Stimulated activated naive B cell treated with anti-CD40 and anti-IgM and Interleukin-4, amounts not matched to agents 10 μg/mL and 1 μg/mL and 100 μg/mL, for 72 hours (primary cell): ENCODE measurements around the gene KCNC1.

Experiments
- ATAC-seq, 2 donors: fragments of 150-1000 bp; cut with Tn5 transposase; replicated peaks; 2 replicates each; pipeline ENCODE4 v1.10.0; 2021; ENCODE audit warnings: moderate library complexity in 1 of 2
- DNase-seq: peaks from one replicate; pipeline ENCODE4 v3.0.0; 2021
- H3K27ac Mint-ChIP-seq: one replicate; pipeline ENCODE4 v1.8.0; 2022; ENCODE audit warnings: mild to moderate bottlenecking, mixed read lengths
- H3K27me3 Mint-ChIP-seq, 2 donors: one replicate each; pipeline ENCODE4 v1.8.0; 2022; ENCODE audit warnings: mixed read lengths in 2 of 2
- H3K36me3 Mint-ChIP-seq, 2 donors: one replicate each; pipeline ENCODE4 v1.8.0; 2022; ENCODE audit warnings: mixed read lengths in 2 of 2, mild to moderate bottlenecking in 1 of 2
- H3K4me1 Mint-ChIP-seq, 2 donors: one replicate each; pipeline ENCODE4 v1.8.0; 2022; ENCODE audit warnings: mixed read lengths in 2 of 2, mild to moderate bottlenecking in 1 of 2
- H3K4me3 Mint-ChIP-seq, 2 donors: one replicate each; pipeline ENCODE4 v1.8.0; 2022; ENCODE audit warnings: mild to moderate bottlenecking in 2 of 2, mixed read lengths in 2 of 2, moderate library complexity in 1 of 2
- H3K9me3 Mint-ChIP-seq, 2 donors: one replicate each; pipeline ENCODE4 v1.8.0; 2022; ENCODE audit warnings: mixed read lengths in 2 of 2, mild to moderate bottlenecking in 1 of 2

KCNC1 gene

DNA sequence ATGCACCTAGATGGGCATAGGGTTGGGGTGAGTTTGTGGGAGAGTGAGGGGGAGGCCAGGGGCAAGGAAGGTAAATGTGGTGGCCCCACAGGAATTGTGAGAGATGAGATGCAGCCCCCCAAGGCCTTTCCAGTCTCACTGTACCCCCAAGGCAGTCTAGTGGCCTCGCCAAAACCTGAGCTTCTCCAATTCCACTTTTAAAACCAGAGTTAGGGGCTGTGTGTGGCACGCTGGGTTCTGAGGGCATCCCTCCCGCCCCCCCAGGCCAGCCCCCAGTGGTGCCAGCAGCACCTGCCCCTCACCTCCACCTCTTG lies 40.4 kb downstream of the KCNC1 start:
- peaks cover 0 to 1% of the 10 kb centered on the region in 2 donors for H3K4me1 Mint-ChIP-seq
- H3K36me3 Mint-ChIP-seq: no peaks in the 10 kb centered on the region
- H3K9me3 Mint-ChIP-seq: no peaks in the 10 kb centered on the region
- DNase-seq: no peak
- H3K27ac Mint-ChIP-seq: no peak overlapping the region
- no peaks in the 10 kb centered on the region for H3K27me3 Mint-ChIP-seq
- no peak for ATAC-seq
- no peak overlapping the region for H3K4me3 Mint-ChIP-seq

GRCh38 chr11:17775507-17776211 lies 41.1 kb downstream of the KCNC1 start:
- no peak overlapping the region for H3K27ac Mint-ChIP-seq
- peaks cover 0 to 1% of the 10 kb centered on the region in 2 donors for H3K4me1 Mint-ChIP-seq
- no peak for ATAC-seq
- H3K4me3 Mint-ChIP-seq: no peak overlapping the region
- H3K36me3 Mint-ChIP-seq: no peaks in the 10 kb centered on the region
- H3K27me3 Mint-ChIP-seq: no peaks in the 10 kb centered on the region
- DNase-seq: no peak
- H3K9me3 Mint-ChIP-seq: no peaks in the 10 kb centered on the region

- DNase-seq: no peak
- no peak for ATAC-seq
- no peaks in the 10 kb centered on the region for H3K27me3 Mint-ChIP-seq
- H3K4me3 Mint-ChIP-seq: no peak overlapping the region
- H3K4me1 Mint-ChIP-seq: peaks cover 0 to 1% of the 10 kb centered on the region in 2 donors
- H3K36me3 Mint-ChIP-seq: no peaks in the 10 kb centered on the region
- no peaks in the 10 kb centered on the region for H3K9me3 Mint-ChIP-seq
- H3K27ac Mint-ChIP-seq: no peak overlapping the region
Observed at GRCh38 chr11:17776212-17776875, 41.8 kb downstream of the KCNC1 start.

GRCh38 chr11:17777086-17777737 lies 42.6 kb downstream of the KCNC1 start:
- no peaks in the 10 kb centered on the region for H3K9me3 Mint-ChIP-seq
- H3K27ac Mint-ChIP-seq: no peak overlapping the region
- H3K27me3 Mint-ChIP-seq: no peaks in the 10 kb centered on the region
- ATAC-seq (no peak), DNase-seq (no peak)
- no peak overlapping the region for H3K4me3 Mint-ChIP-seq
- no peaks in the 10 kb centered on the region for H3K36me3 Mint-ChIP-seq
- peaks cover 0 to 1% of the 10 kb centered on the region in 2 donors for H3K4me1 Mint-ChIP-seq

- Mint-ChIP-seq H3K27ac (no peak overlapping the region), H3K4me3 (no peak overlapping the region), H3K9me3 (no peaks in the 10 kb centered on the region), H3K27me3 (no peaks in the 10 kb centered on the region), H3K4me1 (peaks cover 0 to 1% of the 10 kb centered on the region in 2 donors), H3K36me3 (no peaks in the 10 kb centered on the region)
- ATAC-seq: no peak
- no peak for DNase-seq
Observed at GRCh38 chr11:17777738-17778091, 43.1 kb downstream of the KCNC1 start.

DNA sequence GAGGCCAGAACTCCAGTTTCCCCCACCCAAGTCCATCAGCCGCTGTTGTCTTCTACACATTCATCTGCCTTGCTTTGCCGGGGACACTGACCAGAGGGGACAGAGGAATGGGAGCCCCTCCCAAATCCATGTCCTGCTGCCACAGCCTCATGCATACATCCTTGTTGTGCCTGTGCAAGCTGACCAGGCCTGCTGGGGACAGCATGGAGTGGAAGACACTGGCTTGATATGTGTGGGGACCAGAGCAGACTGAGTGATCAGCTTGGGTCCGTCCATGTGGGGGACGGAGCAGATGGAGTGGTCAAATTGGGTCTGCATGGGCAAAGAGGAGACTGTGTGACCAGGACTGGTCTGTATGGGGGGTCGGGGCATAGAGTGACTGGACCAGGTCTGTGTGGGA lies 43.8 kb downstream of the KCNC1 start:
- ATAC-seq: no peak
- Mint-ChIP-seq H3K4me3 (no peak overlapping the region), H3K27me3 (no peaks in the 10 kb centered on the region), H3K9me3 (no peaks in the 10 kb centered on the region), H3K27ac (no peak overlapping the region), H3K4me1 (peaks cover 0 to 1% of the 10 kb centered on the region in 2 donors), H3K36me3 (no peaks in the 10 kb centered on the region)
- DNase-seq: no peak

- H3K4me3 Mint-ChIP-seq: no peak overlapping the region
- no peak overlapping the region for H3K27ac Mint-ChIP-seq
- DNase-seq: no peak
- H3K9me3 Mint-ChIP-seq: no peaks in the 10 kb centered on the region
- no peaks in the 10 kb centered on the region for H3K36me3 Mint-ChIP-seq
- ATAC-seq: no peak
- H3K4me1 Mint-ChIP-seq: peaks cover 0 to 1% of the 10 kb centered on the region in 2 donors
- H3K27me3 Mint-ChIP-seq: no peaks in the 10 kb centered on the region
Observed at GRCh38 chr11:17778956-17779860, 44.6 kb downstream of the KCNC1 start.

DNA sequence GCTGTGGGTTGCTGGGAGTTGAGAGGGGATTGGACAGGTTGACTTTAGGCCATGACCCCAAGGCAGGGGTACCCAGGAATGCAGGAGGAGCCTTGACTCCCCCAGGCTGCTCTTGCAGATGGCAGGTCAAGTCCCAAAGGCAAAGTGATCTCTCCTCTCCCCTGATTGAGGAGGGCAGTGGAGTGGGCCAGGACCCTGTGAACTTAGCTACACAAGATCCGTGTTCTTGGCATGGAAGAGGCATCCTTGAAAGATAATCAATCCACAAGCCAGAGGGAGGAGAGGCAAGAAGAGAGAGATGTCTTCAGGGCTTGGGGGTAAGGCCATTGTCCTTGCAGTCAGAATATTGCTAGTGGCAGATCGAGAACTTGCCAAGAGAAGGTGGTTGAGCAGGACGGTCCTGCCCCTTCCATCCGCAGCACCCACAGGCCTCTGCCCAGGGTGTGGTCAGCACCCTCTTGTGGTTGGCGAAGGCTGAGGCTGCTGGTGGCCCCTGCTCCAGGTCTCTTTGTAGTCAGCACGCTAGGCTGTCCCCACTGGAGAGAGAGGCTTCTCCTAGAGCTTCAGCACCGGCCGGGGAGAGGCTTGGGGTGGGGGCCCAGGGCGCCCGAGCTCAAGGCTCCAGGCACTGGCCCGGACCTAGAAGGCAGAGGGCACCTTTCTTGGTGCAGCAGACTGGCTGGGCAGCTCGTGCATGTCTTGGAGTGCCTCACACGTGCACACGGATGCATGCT lies 45.4 kb downstream of the KCNC1 start:
- Mint-ChIP-seq H3K27me3 (no peaks in the 10 kb centered on the region), H3K36me3 (no peaks in the 10 kb centered on the region), H3K4me1 (peaks cover 0 to 1% of the 10 kb centered on the region in 2 donors), H3K9me3 (no peaks in the 10 kb centered on the region), H3K27ac (no peak overlapping the region), H3K4me3 (no peak overlapping the region)
- no peak for ATAC-seq
- DNase-seq: no peak

GRCh38 chr11:17780668-17781067 lies 46.1 kb downstream of the KCNC1 start:
- no peak for ATAC-seq
- Mint-ChIP-seq H3K4me3 (no peak overlapping the region), H3K36me3 (peaks cover 3% of the 10 kb centered on the region in 2 donors), H3K27me3 (no peaks in the 10 kb centered on the region), H3K9me3 (no peaks in the 10 kb centered on the region), H3K4me1 (peaks cover 0 to 1% of the 10 kb centered on the region in 2 donors), H3K27ac (no peak overlapping the region)
- no peak for DNase-seq

DNA sequence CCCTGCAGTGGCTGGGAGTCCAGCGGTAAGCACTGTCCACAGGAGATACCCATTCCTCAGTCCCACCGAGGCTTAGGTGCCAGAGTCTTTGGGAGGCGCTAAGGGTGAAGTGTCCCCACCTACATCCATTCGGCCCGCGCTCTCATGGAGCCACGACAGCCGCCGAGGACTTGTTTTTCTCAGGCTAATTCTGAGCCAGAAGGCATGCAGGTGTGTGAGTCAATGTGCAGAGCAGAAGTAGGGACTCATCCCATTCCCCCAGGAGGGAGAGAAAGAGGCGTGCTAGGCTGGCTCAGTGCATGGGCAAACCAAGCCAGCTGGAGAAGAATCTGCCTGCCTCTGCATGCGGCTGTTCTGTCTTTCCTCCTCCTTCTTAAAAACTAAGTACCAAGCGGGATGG lies 46.6 kb downstream of the KCNC1 start:
- Mint-ChIP-seq H3K4me1 (peaks cover 0 to 1% of the 10 kb centered on the region in 2 donors), H3K36me3 (peaks cover 6 to 8% of the 10 kb centered on the region in 2 donors), H3K27me3 (no peaks in the 10 kb centered on the region), H3K4me3 (no peak overlapping the region), H3K27ac (no peak overlapping the region), H3K9me3 (no peaks in the 10 kb centered on the region)
- ATAC-seq (no peak), DNase-seq (no peak)

- Mint-ChIP-seq H3K36me3 (peaks cover 6 to 9% of the 10 kb centered on the region in 2 donors), H3K4me1 (peaks cover 0 to 1% of the 10 kb centered on the region in 2 donors), H3K27ac (no peak overlapping the region), H3K9me3 (no peaks in the 10 kb centered on the region), H3K27me3 (no peaks in the 10 kb centered on the region), H3K4me3 (no peak overlapping the region)
- DNase-seq (no peak), ATAC-seq (no peak)
Observed at GRCh38 chr11:17781626-17782025, 47.0 kb downstream of the KCNC1 start.

DNA sequence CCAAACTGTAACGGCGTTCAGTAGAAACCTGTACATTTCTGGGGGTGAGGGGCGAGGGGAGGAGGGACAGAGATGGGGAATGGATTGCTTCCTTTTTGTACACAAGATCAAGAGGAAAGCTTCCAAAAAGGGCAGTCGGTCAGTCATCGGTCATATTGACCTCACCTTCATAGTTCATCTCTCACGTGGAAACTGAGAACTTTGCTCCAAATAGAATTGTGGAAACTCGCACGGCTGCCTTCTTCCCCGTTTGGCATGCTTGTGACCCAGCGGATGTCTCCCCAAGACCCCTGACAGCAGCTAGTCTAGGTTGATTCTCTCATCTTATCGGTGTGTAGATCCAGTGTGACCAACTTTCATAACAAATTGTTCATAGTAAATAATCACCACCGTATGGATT lies 47.6 kb downstream of the KCNC1 start:
- no peak for ATAC-seq
- H3K9me3 Mint-ChIP-seq: no peaks in the 10 kb centered on the region
- no peak overlapping the region for H3K27ac Mint-ChIP-seq
- no peak overlapping the region for H3K4me3 Mint-ChIP-seq
- H3K27me3 Mint-ChIP-seq: no peaks in the 10 kb centered on the region
- H3K4me1 Mint-ChIP-seq: no peaks in the 10 kb centered on the region
- H3K36me3 Mint-ChIP-seq: peaks cover 6 to 10% of the 10 kb centered on the region in 2 donors
- no peak for DNase-seq

GRCh38 chr11:17782603-17783337 lies 48.2 kb downstream of the KCNC1 start:
- Mint-ChIP-seq H3K4me3 (no peak overlapping the region), H3K36me3 (peaks cover 9 to 16% of the 10 kb centered on the region in 2 donors), H3K9me3 (no peaks in the 10 kb centered on the region), H3K4me1 (no peaks in the 10 kb centered on the region), H3K27me3 (no peaks in the 10 kb centered on the region), H3K27ac (no peak overlapping the region)
- DNase-seq (no peak), ATAC-seq (no peak)
